Stimulated activated CD8-positive, alpha-beta memory T cell treated with anti-CD3 and anti-CD28 coated beads, Interleukin-7, amount 100 ng/mL, for 1 hour (primary cell): ENCODE data around the gene DLX5.

Experiments
- DNase-seq, 2 donors: peaks; one replicate each; pipeline ENCODE4 v3.0.0-alpha.2; 2020; ENCODE audit warnings: low read depth in 2 of 2

DLX5 gene

DNA sequence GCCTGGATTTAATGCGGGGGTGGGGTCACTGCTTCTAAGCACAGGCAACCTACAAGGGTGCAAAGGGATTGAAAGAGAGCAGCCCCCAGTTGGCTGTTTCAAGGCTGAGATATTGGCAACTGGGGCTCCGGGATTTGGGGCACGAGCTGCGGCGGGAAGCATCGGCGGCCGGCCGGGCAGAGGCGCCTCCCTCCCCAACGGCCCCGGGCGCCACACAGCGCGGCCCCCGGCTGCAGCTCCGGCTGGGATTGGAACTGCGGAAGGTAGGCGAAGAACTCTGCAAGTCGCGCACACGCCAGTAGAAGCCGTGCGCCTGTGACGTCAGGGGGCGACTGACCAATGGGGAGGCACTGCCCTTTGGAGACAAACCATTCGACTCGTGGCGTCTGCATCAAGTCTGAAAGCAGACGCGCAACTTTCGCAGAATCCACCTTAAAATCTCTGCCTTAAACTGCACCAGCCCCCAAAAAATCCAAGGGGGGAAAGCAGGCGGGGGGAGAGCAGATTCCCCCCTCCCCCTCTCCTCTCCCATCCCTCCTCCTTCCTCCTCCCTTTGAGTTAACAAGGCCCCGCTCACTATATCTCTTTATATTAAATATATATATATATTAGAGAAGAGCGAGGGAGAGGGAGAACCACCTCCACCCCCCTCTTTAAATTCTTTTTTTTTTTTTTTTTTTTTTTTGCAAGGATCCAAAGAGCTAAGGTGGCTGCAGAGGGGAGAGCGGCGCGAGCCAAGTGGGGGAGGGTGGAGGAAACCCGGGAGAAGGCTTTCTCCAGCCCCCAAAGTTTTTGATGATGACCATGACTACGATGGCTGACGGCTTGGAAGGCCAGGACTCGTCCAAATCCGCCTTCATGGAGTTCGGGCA is 19.2 kb downstream of the DLX5 start, which contains the start of gene DLX6:
Gene DLX6 (plus strand): TSS at position 371 of the 872 bp plus-strand sequence. CDS start 425 bp downstream, at position 796.
- no peak for DNase-seq

GRCh38 chr7:97004247-97005182 is 20.1 kb downstream of the DLX5 start:
- no peak for DNase-seq

- no peak for DNase-seq
Measured at GRCh38 chr7:97003262-97004246, 21.1 kb downstream of the DLX5 start.

DNA sequence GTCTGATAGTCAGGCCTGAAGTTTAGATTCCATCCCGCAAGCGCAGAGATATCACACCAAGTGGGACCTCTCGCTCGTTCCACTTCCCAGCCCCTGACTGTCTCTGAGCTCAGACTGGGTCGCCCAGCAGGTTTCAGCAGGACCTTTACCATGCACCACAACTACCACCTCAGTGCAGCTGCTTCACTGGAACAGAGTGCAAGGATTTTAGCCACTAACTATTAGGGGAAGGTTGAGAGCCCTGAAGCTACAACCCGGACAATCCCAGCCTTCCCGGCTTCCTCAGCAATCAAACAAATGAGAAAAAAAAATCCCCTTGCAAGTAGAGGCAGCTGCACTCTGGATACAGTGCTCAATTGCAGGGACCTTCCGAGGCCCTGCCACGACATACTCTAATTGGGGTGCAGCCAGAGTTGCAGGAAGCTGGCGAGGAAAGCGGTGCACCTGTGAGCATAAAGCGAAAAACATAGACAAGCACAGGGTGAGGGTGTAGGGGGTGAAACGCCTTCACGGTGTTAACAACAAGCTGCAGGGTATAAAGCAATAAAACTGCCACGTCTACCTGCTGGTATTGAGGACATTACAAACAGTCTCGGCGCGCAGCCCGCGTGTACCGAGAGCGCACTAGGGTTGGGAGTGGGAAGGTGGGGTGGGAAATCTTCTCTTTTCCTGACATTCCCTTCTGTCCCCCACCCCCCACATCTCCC is 21.9 kb downstream of the DLX5 start:
- DNase-seq, result no peak

- no peak for DNase-seq
Measured at GRCh38 chr7:97001656-97002554, 22.7 kb downstream of the DLX5 start.

- DNase-seq, result no peak
Measured at GRCh38 chr7:97001221-97001620, 23.4 kb downstream of the DLX5 start.

- DNase-seq, result no peak
Measured at GRCh38 chr7:96998744-96999143, 25.9 kb downstream of the DLX5 start.

- DNase-seq, result no peak
Measured at GRCh38 chr7:96998333-96998732, 26.3 kb downstream of the DLX5 start.

DNA sequence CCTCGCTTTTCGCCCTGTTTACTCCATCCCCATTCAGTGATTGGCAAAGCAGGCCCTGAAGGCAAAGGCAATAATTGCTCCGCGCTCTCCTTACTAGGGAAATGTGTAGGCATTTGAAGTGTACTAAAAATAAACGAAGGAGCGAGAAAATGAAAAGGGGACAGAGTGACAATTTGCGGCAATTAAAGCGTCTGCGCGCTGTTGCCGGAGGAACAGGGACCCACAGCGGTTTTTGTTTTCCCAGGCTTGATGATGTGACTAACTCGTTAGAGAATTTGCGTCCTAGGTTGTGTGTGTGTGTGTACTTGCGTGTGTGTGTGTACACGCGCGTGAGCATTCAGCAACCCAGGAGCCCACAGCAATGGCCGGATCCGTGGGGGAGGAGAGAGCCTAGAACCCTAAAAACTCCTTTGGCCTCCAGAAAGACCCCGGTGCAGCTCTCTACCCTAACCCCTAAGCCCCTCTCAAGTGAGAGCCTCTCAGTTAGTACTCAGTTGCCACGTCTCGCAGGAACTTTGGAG is 27.1 kb downstream of the DLX5 start:
- no peak for DNase-seq

DNA sequence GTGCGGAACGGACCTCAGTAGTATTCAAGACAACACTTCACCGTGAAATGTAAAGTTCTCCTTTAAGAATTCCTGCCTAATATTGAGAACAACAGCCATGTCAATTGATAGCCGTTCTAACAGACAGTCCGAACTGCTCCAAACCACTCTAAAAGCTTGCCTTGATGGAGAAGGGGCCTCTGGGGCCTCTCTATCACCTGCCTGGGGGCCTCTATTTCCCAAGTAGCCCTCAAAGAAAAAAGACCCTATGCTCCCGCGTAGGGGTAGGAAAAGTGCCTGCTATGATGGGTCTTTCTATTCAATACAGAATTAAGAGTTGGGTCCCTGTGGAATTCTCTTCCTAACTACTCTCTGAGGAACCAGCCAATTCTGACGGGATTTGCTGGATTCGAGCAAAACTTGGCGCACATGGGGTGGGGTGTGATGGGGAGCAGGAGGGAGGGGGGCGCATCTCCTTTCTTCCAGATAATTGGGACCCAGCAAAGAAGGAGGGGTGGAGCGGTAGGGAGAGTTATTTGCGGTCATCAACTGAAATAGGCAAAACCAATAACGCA is 27.6 kb downstream of the DLX5 start:
- no peak for DNase-seq

DNA sequence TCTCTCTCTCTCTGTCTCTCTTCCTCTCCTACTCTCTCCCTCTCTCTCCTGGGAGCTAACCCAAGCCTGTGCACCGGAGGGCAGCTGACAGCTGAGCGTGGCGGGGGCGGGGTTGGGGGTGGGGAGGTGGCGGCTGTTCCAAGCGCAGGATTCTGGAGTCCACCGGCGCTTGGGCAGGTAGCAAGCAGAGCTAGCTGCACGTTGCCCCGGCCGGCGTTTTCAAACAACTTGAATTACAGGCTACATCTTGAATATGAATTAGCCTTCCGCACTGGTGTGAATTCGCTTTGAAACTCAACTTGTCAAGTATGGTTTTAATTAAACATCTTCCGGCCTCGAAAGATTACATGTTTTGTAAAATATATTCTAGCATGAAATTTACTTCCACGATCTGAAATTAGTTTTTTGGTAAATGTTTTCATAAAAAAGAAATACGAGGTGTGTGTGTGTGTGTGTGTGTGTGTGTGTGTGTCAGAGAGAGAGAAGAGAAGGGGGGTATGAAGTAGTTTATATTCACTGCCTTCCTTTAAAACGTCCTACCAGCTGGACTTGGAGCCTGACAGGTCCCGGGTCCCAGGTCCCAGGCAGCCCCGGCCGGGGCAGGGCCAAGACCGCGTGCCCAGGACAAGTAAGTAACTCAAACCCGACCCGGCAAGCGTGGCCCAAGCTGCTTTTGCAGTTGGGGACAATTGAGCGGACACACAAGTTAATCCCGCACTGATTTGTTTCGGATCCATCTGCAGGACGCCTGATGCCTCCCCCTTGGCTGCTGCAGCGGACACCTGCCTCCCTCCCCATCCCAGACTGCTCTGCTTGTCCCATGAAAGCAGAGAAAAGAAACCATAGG is 28.3 kb downstream of the DLX5 start:
- no peak for DNase-seq

DNA sequence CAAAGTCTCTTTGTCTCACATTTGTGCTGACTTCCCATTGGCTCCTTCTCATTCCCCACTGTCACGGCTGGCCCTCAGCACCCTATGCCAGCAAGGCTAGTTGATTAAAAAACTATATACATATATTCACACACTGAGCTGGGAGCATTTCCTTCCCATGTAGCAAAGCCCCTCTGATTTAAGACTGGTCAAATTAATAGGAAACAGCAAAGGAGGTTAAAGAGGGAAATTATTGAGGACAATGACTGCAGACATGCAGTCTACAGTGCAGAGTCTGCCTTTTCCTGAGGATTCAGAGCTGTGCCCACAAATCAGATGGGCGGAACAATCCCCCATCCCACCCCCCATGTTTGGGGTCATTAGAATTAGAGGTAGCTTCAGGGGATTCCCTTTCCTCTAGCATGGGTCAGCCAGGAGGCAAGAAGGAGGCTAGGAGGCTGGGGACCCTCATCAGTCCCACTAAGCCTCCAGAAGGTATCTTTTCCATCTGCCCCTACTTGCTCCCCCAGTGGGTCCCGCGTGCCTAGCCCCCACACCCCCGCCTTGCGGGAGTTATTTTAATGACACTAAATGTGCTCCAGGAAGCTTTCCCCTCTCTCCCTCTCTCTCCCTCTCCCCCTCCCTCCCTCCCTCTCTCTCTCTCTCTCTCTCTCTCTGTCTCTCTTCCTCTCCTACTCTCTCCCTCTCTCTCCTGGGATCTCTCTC is 29.1 kb downstream of the DLX5 start:
- DNase-seq, result no peak

- DNase-seq, result no peak
Measured at GRCh38 chr7:96993980-96994379, 30.7 kb downstream of the DLX5 start.

- no peak for DNase-seq
Measured at GRCh38 chr7:96993094-96993865, 31.4 kb downstream of the DLX5 start.

GRCh38 chr7:96992192-96993005 is 32.2 kb downstream of the DLX5 start:
- DNase-seq, result no peak
